HL-60 (cell line): ENCODE data around the gene OSER1.

Experiments
- DNase-seq, 2 experiments: peaks; one replicate each; pipeline ENCODE4 v3.0.0-alpha.2; 2010 to 2020; ENCODE audit warnings: low read depth in 1 of 2, low spot score in 1 of 2
- H3K27ac ChIP-seq: fragments of 250-450 bp; sonication (Bioruptor Pico); replicated peaks from 2 replicates; pipeline ENCODE4 v1.5.1; 2020; ENCODE audit warnings: mild to moderate bottlenecking, moderate library complexity
- H3K27me3 ChIP-seq: fragments of 250-450 bp; sonication (Bioruptor Pico); 2 replicates; pipeline ENCODE4 v1.5.1; 2021; ENCODE audit warnings: mild to moderate bottlenecking, moderate library complexity; ENCODE audit not compliant: insufficient read depth, poor library complexity, severe bottlenecking
- H3K4me3 ChIP-seq: replicated peaks from 2 replicates; pipeline ENCODE4 v1.5.1; 2011; ENCODE audit warnings: mild to moderate bottlenecking, control low read depth, low read length; ENCODE audit not compliant: insufficient read depth
- CTCF ChIP-seq: IDR thresholded peaks from one replicate; pipeline ENCODE4 v1.5.1; 2011; ENCODE audit warnings: low read length, control low read depth, inconsistent platforms; ENCODE audit not compliant: insufficient read depth
- GABPA ChIP-seq: IDR thresholded peaks from 2 replicates; pipeline ENCODE4 v1.6.1; 2012; ENCODE audit warnings: low read depth
- POLR2AphosphoS5 ChIP-seq: IDR thresholded peaks from 2 replicates; pipeline ENCODE4 v1.6.1; 2012; ENCODE audit warnings: low read depth
- REST ChIP-seq: IDR thresholded peaks from 2 replicates; pipeline ENCODE4 v1.6.1; 2012; ENCODE audit warnings: low read depth; ENCODE audit not compliant: insufficient replicate concordance
- SPI1 ChIP-seq: IDR thresholded peaks from 2 replicates; pipeline ENCODE4 v1.6.1; 2012; ENCODE audit warnings: low read depth, mild to moderate bottlenecking, borderline replicate concordance

OSER1 gene

GRCh38 chr20:44203161-44203560 lies 7.4 kb downstream of the OSER1 start:
- TF ChIP-seq GABPA (no peak), SPI1 (no peak), POLR2AphosphoS5 (no peak), CTCF (no peak), REST (no peak)
- no peak overlapping the region for H3K27ac ChIP-seq
- no peak for DNase-seq
- no peak overlapping the region for H3K4me3 ChIP-seq
- H3K27me3 ChIP-seq, result no peaks in the 10 kb centered on the region

GRCh38 chr20:44200983-44201382 lies 9.6 kb downstream of the OSER1 start:
- Histone ChIP-seq H3K4me3 (no peak overlapping the region), H3K27ac (no peak overlapping the region), H3K27me3 (no peaks in the 10 kb centered on the region)
- no peak for DNase-seq
- no peak for TF ChIP-seq SPI1
- TF ChIP-seq CTCF, result no peak
- no peak for TF ChIP-seq POLR2AphosphoS5
- TF ChIP-seq GABPA, result no peak
- TF ChIP-seq REST, result no peak

- no peak overlapping the region for H3K4me3 ChIP-seq
Measured at GRCh38 chr20:44200371-44200770, 10.2 kb downstream of the OSER1 start.

More at GRCh38 chr20:44200371-44200770, 10.2 kb downstream of the OSER1 start:
- DNase-seq, result no peak
- Histone ChIP-seq H3K27ac (no peak overlapping the region), H3K27me3 (no peaks in the 10 kb centered on the region)
- no peak for TF ChIP-seq CTCF
- TF ChIP-seq GABPA, result no peak
- no peak for TF ChIP-seq REST
- TF ChIP-seq POLR2AphosphoS5, result no peak
- TF ChIP-seq SPI1, result no peak
